Stomach (tissue), 9 donors: ENCODE measurements around the gene HPN. TPM values are rescaled to one million over a fixed set of nuclear protein-coding genes. Genes with fewer than 3 reads are reported as not detected.

Experiments
- DNase-seq, 2 donors: peaks; one replicate each; pipeline versions ENCODE4 v3.0.0 to v3.0.0-alpha.2; 2013 to 2019
- H3K27ac ChIP-seq, 5 donors: fragments of 200-600 bp in 4 of 5; sonication (generic) in 4 of 5; one replicate each; pipeline ENCODE4 v1.5.1; 2013 to 2019; ENCODE audit warnings: mild to moderate bottlenecking in 1 of 5, moderate library complexity in 1 of 5
- H3K27me3 ChIP-seq, 3 donors: fragments of 200-600 bp; sonication (generic); one replicate each; pipeline ENCODE4 v1.5.1; 2017 to 2019; ENCODE audit warnings: mixed run types in 1 of 3
- H3K36me3 ChIP-seq, 4 donors: fragments of 200-600 bp; sonication (generic); 1 replicate in 3 of 4; 2 replicates in 1 of 4; pipeline ENCODE4 v1.5.1; 2016 to 2019
- H3K4me1 ChIP-seq, 4 donors: fragments of 200-600 bp; sonication (generic); one replicate each; pipeline ENCODE4 v1.5.1; 2016 to 2019
- H3K4me3 ChIP-seq, 4 donors: fragments of 200-600 bp; sonication (generic) in 3 of 4; one replicate each; pipeline ENCODE4 v1.5.1; 2016 to 2019; ENCODE audit warnings: mild to moderate bottlenecking in 1 of 4
- H3K9me3 ChIP-seq, 4 donors: fragments of 200-600 bp; sonication (generic); one replicate each; pipeline ENCODE4 v1.5.1; 2016 to 2019
- CTCF ChIP-seq, 7 experiments: fragments of 450-650 bp in 4 of 7; fragments of 200-600 bp in 3 of 7; sonication (generic) in 3 of 7; IDR thresholded peaks; one replicate each; pipeline ENCODE4 v1.5.1; 2016 to 2019; ENCODE audit warnings: antibody characterized with exemption in 7 of 7, control low read depth in 2 of 7, mild to moderate bottlenecking in 1 of 7
- EP300 ChIP-seq: sonication (generic); formaldehyde crosslinking; IDR thresholded peaks from one replicate; pipeline ENCODE4 v1.6.1; 2017; ENCODE audit warnings: antibody characterized with exemption
- POLR2A ChIP-seq, 4 donors: fragments of 450-650 bp; IDR thresholded peaks; one replicate each; pipeline ENCODE4 v1.6.1; 2016; ENCODE audit warnings: antibody characterized with exemption in 4 of 4, control low read depth in 2 of 4, mild to moderate bottlenecking in 1 of 4, moderate library complexity in 1 of 4
- POLR2AphosphoS5 ChIP-seq, 3 donors: sonication (generic); formaldehyde crosslinking; IDR thresholded peaks; one replicate each; pipeline ENCODE4 v1.6.1; 2016; ENCODE audit warnings: antibody characterized with exemption in 3 of 3
- WGBS, 5 donors: extraction: QIAGEN DNeasy Blood & Tissue Kit in 3 of 5; methylation state at CpG; one replicate each; pipeline versions ENCODE4 v1.1.5 to v1.1.7; 2013 to 2018; 5-methylcytosine and 5-hydroxymethylcytosine counted together
- intact Hi-C: fragments of 100-400 bp; cut with DNase I; formaldehyde crosslinking; loops from one replicate; pipeline ENCODE4 v1.15.1; 2023; ENCODE audit warnings: low total_unique reads
- polyA plus RNA-seq, 3 donors: library from polyadenylated mRNA; stranded (reverse); fragments of 200-250 nt; gene quantifications; one replicate each; pipeline ENCODE4 v1.2.3, GENCODE V29; 2013
- total RNA-seq, 5 donors: library from RNA; depleted of rRNA; stranded (reverse); fragments of >200 nt; gene quantifications; one replicate each; pipeline versions ENCODE4 v1.1.0 to v1.2.3, GENCODE V29; 2014 to 2016
- donor health status: healthy with polysubstance abuse.
- donor health status: Bipolar disorder and iron deficiency.
- donor health status: healthy.

Gene HPN
- total and polyA plus RNA-seq, 8 donors, result 14.7 to 45.2 (median 28.6) TPM; not detected in 1

- TF ChIP-seq POLR2A (IDR thresholded peaks at IDR 0.05) (no peak), POLR2AphosphoS5 (IDR thresholded peaks at IDR 0.05) (no peak), CTCF (IDR thresholded peaks at IDR 0.05) (no peak), EP300 (no peak)
- DNase-seq, result no peak
- WGBS, 5 donors, result 77 to 91% (median 81%) methylated on average over 8 to 11 of the region's 11 CpGs
- Histone ChIP-seq H3K36me3 (no peaks in the 10 kb centered on the region), H3K9me3 (no peaks in the 10 kb centered on the region), H3K27ac (no peak overlapping the region), H3K4me3 (no peak overlapping the region), H3K4me1 (peaks cover 0 to 18% (median 7%) of the 10 kb centered on the region in 4 donors), H3K27me3 (peaks cover 0 to under 1% (median 0%) of the 10 kb centered on the region in 3 donors)
- intact Hi-C loops, result no loop called here
Measured at GRCh38 chr19:35104361-35104760, 62.8 kb downstream of the HPN start.

- 92 to 99% (median 96%) methylated on average over 6 of the region's 6 CpGs for WGBS, 5 donors
- Histone ChIP-seq H3K4me3 (no peak overlapping the region), H3K27ac (no peak overlapping the region), H3K27me3 (peaks cover 0 to 5% (median 0%) of the 10 kb centered on the region in 3 donors), H3K9me3 (no peaks in the 10 kb centered on the region), H3K36me3 (no peaks in the 10 kb centered on the region), H3K4me1 (peaks cover 0 to 18% (median 10%) of the 10 kb centered on the region in 4 donors)
- no peak for TF ChIP-seq CTCF (IDR thresholded peaks at IDR 0.05)
- no peak for TF ChIP-seq POLR2AphosphoS5 (IDR thresholded peaks at IDR 0.05)
- TF ChIP-seq POLR2A (IDR thresholded peaks at IDR 0.05), result no peak
- no peak for TF ChIP-seq EP300
- intact Hi-C loops, result no loop called here
- no peak for DNase-seq
Measured at GRCh38 chr19:35105047-35105410, 63.5 kb downstream of the HPN start.

GRCh38 chr19:35105411-35106290 lies 64.1 kb downstream of the HPN start:
- WGBS, 5 donors, result 78 to 92% (median 87%) methylated on average over 27 to 30 of the region's 30 CpGs
- no peak overlapping the region for H3K4me3 ChIP-seq
- H3K27me3 ChIP-seq, result peaks cover 0 to 5% (median 0%) of the 10 kb centered on the region in 3 donors
- no peak for DNase-seq
- H3K4me1 ChIP-seq, result peaks cover 0 to 18% (median 10%) of the 10 kb centered on the region in 4 donors
- H3K9me3 ChIP-seq, result no peaks in the 10 kb centered on the region
- TF ChIP-seq POLR2AphosphoS5 (IDR thresholded peaks at IDR 0.05) (no peak), CTCF (IDR thresholded peaks at IDR 0.05) (no peak), POLR2A (IDR thresholded peaks at IDR 0.05) (no peak), EP300 (no peak)
- peak overlapping the region in 2 of 5 donors; percentile 70 to 72 for H3K27ac ChIP-seq
- intact Hi-C loops, result no loop called here
- no peaks in the 10 kb centered on the region for H3K36me3 ChIP-seq

- TF ChIP-seq CTCF (IDR thresholded peaks at IDR 0.05), result no peak
- no peak for TF ChIP-seq POLR2A (IDR thresholded peaks at IDR 0.05)
- no peak for TF ChIP-seq EP300
- TF ChIP-seq POLR2AphosphoS5 (IDR thresholded peaks at IDR 0.05), result no peak
- no peaks in the 10 kb centered on the region for H3K9me3 ChIP-seq
- no peaks in the 10 kb centered on the region for H3K36me3 ChIP-seq
- DNase-seq, result no peak
- H3K27me3 ChIP-seq, result peaks cover 0 to 9% (median 0%) of the 10 kb centered on the region in 3 donors
- 85 to 98% (median 92%) methylated on average over 6 to 9 of the region's 9 CpGs for WGBS, 5 donors
- H3K4me1 ChIP-seq, result peaks cover 0 to 18% (median 10%) of the 10 kb centered on the region in 4 donors
- peak overlapping the region in 2 of 5 donors; percentile 70 to 72 for H3K27ac ChIP-seq
- intact Hi-C loops, result no loop called here
- H3K4me3 ChIP-seq, result no peak overlapping the region
Measured at GRCh38 chr19:35106291-35106583, 64.7 kb downstream of the HPN start.
